DND-41 (cell line): ENCODE measurements around the gene SWAP70.

ENCODE experiments used
- ATAC-seq: fragments of 200-7000 bp; cut with Tn5 transposase; 3 replicates; pipeline ENCODE4 v1.9.1; 2021; ENCODE audit warnings: low read depth; ENCODE audit not compliant: insufficient read depth
- DNase-seq: peaks from one replicate; pipeline ENCODE4 v3.0.0-alpha.2; 2020
- H2AFZ ChIP-seq: 2 replicates; pipeline ENCODE4 v1.6.0; 2012; ENCODE audit warnings: low read depth, low read length
- H3K27ac ChIP-seq: 2 replicates; pipeline ENCODE4 v1.5.1; 2012; ENCODE audit warnings: low read length, inconsistent platforms
- H3K27me3 ChIP-seq: fragments of 200-600 bp; sonication (generic); 2 replicates; pipeline ENCODE4 v1.6.0; 2012; ENCODE audit warnings: low read length, mild to moderate bottlenecking, inconsistent platforms; ENCODE audit not compliant: insufficient read depth, poor library complexity
- H3K36me3 ChIP-seq: 2 replicates; pipeline ENCODE4 v1.5.1; 2012; ENCODE audit warnings: low read length, inconsistent platforms; ENCODE audit not compliant: insufficient read depth
- H3K4me1 ChIP-seq: 2 replicates; pipeline ENCODE4 v1.5.1; 2012; ENCODE audit warnings: mild to moderate bottlenecking, low read length; ENCODE audit not compliant: insufficient read depth
- H3K4me2 ChIP-seq: 2 replicates; pipeline ENCODE4 v1.6.0; 2012; ENCODE audit warnings: mild to moderate bottlenecking, moderate library complexity, low read length, inconsistent platforms; ENCODE audit not compliant: insufficient read depth
- H3K4me3 ChIP-seq, 2 experiments: fragments of 200-600 bp in 1 of 2; shearing (Covaris generic) in 1 of 2; 2 replicates each; pipeline ENCODE4 v1.5.1; 2012 to 2016; ENCODE audit warnings: inconsistent platforms in 2 of 2, low read length in 2 of 2, mild to moderate bottlenecking in 2 of 2, low read depth in 1 of 2, moderate library complexity in 1 of 2
- H3K79me2 ChIP-seq: 2 replicates; pipeline ENCODE4 v1.6.0; 2012; ENCODE audit warnings: low read length, inconsistent platforms; ENCODE audit not compliant: insufficient read depth
- H3K9ac ChIP-seq: 2 replicates; pipeline ENCODE4 v1.6.0; 2012; ENCODE audit warnings: low read depth, mild to moderate bottlenecking, inconsistent platforms, low read length, moderate library complexity
- H3K9me3 ChIP-seq: 2 replicates; pipeline ENCODE4 v1.5.1; 2012; ENCODE audit warnings: low read length, moderate library complexity, mild to moderate bottlenecking, inconsistent platforms; ENCODE audit not compliant: insufficient read depth, severe bottlenecking
- H4K20me1 ChIP-seq: 2 replicates; pipeline ENCODE4 v1.6.0; 2012; ENCODE audit warnings: low read length; ENCODE audit not compliant: insufficient read depth
- EZH2 ChIP-seq: IDR thresholded peaks from 3 replicates; pipeline ENCODE4 v1.6.1; 2012; ENCODE audit warnings: borderline replicate concordance, low read depth, mild to moderate bottlenecking, moderate library complexity, low read length, inconsistent platforms; ENCODE audit not compliant: severe bottlenecking
- TF ChIP-seq, protein P1 (sequence below): IDR thresholded peaks from 2 replicates; pipeline ENCODE4 v1.5.1; 2012; ENCODE audit warnings: borderline replicate concordance, low read length, moderate library complexity, mild to moderate bottlenecking; ENCODE audit not compliant: poor library complexity, severe bottlenecking; ENCODE audit errors: extremely low read depth

SWAP70 gene

DNA sequence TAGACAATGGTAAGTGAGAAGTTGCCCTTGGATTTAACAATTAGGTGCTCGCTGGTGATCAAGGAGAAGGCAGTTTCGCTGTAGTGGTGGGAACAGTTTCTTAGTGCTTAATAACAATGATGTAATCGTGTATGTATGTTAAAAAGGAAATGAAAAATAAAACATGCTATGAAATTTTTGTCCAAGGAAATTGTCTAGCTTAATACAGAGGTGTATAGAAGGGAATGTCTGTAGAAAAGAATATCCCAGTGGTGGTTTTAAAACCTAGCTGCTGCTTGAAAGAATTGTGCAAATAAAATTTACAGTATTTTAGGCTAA lies 53.1 kb downstream of the SWAP70 start:
- DNase-seq, result no peak
- Histone ChIP-seq H3K4me1 (peaks cover 11% of the 10 kb centered on the region), H4K20me1 (no peaks in the 10 kb centered on the region), H3K4me3 (no peak overlapping the region), H3K79me2 (no peaks in the 10 kb centered on the region), H3K36me3 (no peaks in the 10 kb centered on the region), H3K4me2 (no peak overlapping the region), H3K27ac (no peak overlapping the region), H3K9me3 (no peaks in the 10 kb centered on the region), H2AFZ (no peak overlapping the region), H3K27me3 (no peaks in the 10 kb centered on the region), H3K9ac (no peak overlapping the region)
- no peak for ATAC-seq
- TF ChIP-seq, protein P1, sequence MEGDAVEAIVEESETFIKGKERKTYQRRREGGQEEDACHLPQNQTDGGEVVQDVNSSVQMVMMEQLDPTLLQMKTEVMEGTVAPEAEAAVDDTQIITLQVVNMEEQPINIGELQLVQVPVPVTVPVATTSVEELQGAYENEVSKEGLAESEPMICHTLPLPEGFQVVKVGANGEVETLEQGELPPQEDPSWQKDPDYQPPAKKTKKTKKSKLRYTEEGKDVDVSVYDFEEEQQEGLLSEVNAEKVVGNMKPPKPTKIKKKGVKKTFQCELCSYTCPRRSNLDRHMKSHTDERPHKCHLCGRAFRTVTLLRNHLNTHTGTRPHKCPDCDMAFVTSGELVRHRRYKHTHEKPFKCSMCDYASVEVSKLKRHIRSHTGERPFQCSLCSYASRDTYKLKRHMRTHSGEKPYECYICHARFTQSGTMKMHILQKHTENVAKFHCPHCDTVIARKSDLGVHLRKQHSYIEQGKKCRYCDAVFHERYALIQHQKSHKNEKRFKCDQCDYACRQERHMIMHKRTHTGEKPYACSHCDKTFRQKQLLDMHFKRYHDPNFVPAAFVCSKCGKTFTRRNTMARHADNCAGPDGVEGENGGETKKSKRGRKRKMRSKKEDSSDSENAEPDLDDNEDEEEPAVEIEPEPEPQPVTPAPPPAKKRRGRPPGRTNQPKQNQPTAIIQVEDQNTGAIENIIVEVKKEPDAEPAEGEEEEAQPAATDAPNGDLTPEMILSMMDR, result no peak
- TF ChIP-seq EZH2, result no peak

DNA sequence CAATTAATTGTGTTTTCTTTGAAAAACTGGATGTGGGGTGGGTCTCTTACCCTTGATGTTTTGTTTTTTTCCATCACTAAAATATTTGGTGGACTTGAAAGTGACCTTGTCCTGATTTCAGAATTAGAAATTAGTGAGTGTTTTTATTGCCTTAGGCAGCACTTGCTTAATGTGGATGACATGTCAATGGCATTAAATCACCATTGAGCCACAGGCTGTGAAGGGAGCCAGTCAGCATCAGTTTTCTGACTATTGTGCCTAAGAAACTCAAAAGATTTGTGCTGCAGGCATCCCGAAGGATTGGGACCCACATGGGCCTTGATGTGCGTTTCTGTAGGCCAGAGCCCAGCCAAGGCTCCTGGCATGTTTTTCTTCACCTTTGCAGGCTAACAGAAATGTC lies 53.8 kb downstream of the SWAP70 start:
- H3K79me2 ChIP-seq, result no peaks in the 10 kb centered on the region
- H3K4me2 ChIP-seq, result no peak overlapping the region
- H3K9me3 ChIP-seq, result no peaks in the 10 kb centered on the region
- H3K4me3 ChIP-seq, result no peak overlapping the region
- no peaks in the 10 kb centered on the region for H3K27me3 ChIP-seq
- no peaks in the 10 kb centered on the region for H3K36me3 ChIP-seq
- no peak for ATAC-seq
- no peak for DNase-seq
- no peak overlapping the region for H3K9ac ChIP-seq
- no peak overlapping the region for H2AFZ ChIP-seq
- H3K27ac ChIP-seq, result no peak overlapping the region
- H4K20me1 ChIP-seq, result no peaks in the 10 kb centered on the region
- H3K4me1 ChIP-seq, result peaks cover 11% of the 10 kb centered on the region
- TF ChIP-seq EZH2, result no peak
- TF ChIP-seq, protein P1, result no peak

DNA sequence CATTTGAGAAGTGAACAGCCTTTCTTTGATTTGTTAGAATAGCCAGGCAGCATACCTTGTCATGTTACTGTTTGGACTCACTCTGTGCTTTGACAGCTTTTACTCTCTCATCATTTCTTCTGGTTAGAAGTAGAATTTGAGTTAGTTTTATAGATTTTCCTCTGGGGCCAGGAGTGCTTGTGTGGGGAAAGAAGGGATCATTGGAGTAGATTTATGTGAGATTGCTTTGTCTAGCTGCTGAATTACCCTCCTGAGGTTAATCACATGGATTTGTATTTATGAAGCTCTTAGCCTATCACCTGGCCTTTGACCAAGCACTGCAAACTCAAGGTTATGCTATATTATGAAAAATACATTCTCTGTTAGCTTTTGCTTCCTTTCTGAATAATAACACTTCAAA lies 54.3 kb downstream of the SWAP70 start:
- Histone ChIP-seq H3K79me2 (no peaks in the 10 kb centered on the region), H2AFZ (no peak overlapping the region)

More for the DNA sequence above, 54.3 kb downstream of the SWAP70 start:
- peaks cover 11% of the 10 kb centered on the region for H3K4me1 ChIP-seq
- no peaks in the 10 kb centered on the region for H3K36me3 ChIP-seq
- H3K9ac ChIP-seq, result no peak overlapping the region
- TF ChIP-seq EZH2, result no peak
- TF ChIP-seq, protein P1, result no peak
- H4K20me1 ChIP-seq, result no peaks in the 10 kb centered on the region
- DNase-seq (no peak), ATAC-seq (no peak)
- H3K27ac ChIP-seq, result no peak overlapping the region
- H3K4me2 ChIP-seq, result no peak overlapping the region
- H3K9me3 ChIP-seq, result no peaks in the 10 kb centered on the region
- H3K27me3 ChIP-seq, result peaks cover 4% of the 10 kb centered on the region
- H3K4me3 ChIP-seq, result no peak overlapping the region
